ENCODE measurements around the gene EYA3.

- no peak for TF ChIP-seq E2F5 (CRISPR knock-in tag; IDR thresholded peaks at IDR 0.05)
- no peak for TF ChIP-seq KAT7 (CRISPR knock-in tag; IDR thresholded peaks at IDR 0.05; ENCODE audit: borderline replicate concordance)
- TF ChIP-seq PREB (CRISPR knock-in tag; IDR thresholded peaks at IDR 0.05; ENCODE audit: borderline replicate concordance): no peak
- TF ChIP-seq CTCF (IDR thresholded peaks at IDR 0.05): no peak
- no peak for TF ChIP-seq FOXP1 (CRISPR knock-in tag; IDR thresholded peaks at IDR 0.05; ENCODE audit: borderline replicate concordance)
- no peak for TF ChIP-seq SMAD4 (CRISPR knock-in tag; IDR thresholded peaks at IDR 0.05)
- TF ChIP-seq MAX (CRISPR knock-in tag; IDR thresholded peaks at IDR 0.05): no peak
Measured at GRCh38 chr1:27973771-27974416, 114.5 kb downstream of the EYA3 start.

All from WTC11 (cell line).